WERI-Rb-1 (cell line): ENCODE data around the gene FAM200C.
A peak's percentile ranks its signal among the peaks of the same experiment; 100 is the strongest.

ENCODE experiments used
- DNase-seq: peaks from one replicate; pipeline ENCODE4 v3.0.0-alpha.2; 2020
- H3K27ac ChIP-seq: fragments of 250-450 bp; sonication (Bioruptor Pico); 2 replicates; pipeline ENCODE4 v1.5.1; 2020; ENCODE audit warnings: mild to moderate bottlenecking, moderate library complexity
- H3K27me3 ChIP-seq: fragments of 250-450 bp; sonication (Bioruptor Pico); 2 replicates; pipeline ENCODE4 v1.5.1; 2021; ENCODE audit warnings: mild to moderate bottlenecking, low read depth, moderate library complexity; ENCODE audit not compliant: insufficient read depth, severe bottlenecking
- H3K36me3 ChIP-seq: fragments of 250-450 bp; sonication (Bioruptor Pico); 2 replicates; pipeline ENCODE4 v1.5.1; 2020; ENCODE audit warnings: mild to moderate bottlenecking, moderate library complexity
- H3K4me3 ChIP-seq: 2 replicates; pipeline ENCODE4 v1.5.1; 2011; ENCODE audit warnings: low read depth, mild to moderate bottlenecking, control low read depth, low read length
- H3K9me3 ChIP-seq: fragments of 250-450 bp; sonication (Bioruptor Pico); 2 replicates; pipeline ENCODE4 v1.5.1; 2021; ENCODE audit warnings: mild to moderate bottlenecking, moderate library complexity; ENCODE audit not compliant: severe bottlenecking
- TF ChIP-seq, protein P1 (sequence below): IDR thresholded peaks from 2 replicates; pipeline ENCODE4 v1.5.1; 2011; ENCODE audit warnings: low read depth, mild to moderate bottlenecking, control low read depth, inconsistent platforms, low read length

FAM200C gene

DNA sequence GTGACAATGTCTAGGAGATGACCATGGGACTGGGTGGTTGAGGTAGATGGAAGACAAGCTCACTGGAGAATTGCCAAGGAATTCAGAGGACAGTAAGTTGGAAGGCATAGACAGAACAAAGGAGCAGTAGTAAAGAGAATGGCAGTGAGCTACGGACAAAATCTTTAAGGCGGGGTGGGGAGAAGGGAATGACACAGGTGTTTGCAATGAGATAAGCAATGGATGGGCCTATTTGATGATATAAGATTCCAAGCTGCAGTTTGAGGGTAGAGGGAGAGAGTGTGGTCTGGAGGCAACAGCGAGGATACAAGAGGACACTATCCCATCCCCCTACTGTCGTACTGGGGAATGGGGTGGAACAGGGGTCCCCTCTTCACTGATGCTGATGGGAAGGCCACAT lies 36.2 kb upstream of the FAM200C start:
- no peak overlapping the region for H3K4me3 ChIP-seq
- no peaks in the 10 kb centered on the region for H3K27me3 ChIP-seq
- TF ChIP-seq, protein P1, sequence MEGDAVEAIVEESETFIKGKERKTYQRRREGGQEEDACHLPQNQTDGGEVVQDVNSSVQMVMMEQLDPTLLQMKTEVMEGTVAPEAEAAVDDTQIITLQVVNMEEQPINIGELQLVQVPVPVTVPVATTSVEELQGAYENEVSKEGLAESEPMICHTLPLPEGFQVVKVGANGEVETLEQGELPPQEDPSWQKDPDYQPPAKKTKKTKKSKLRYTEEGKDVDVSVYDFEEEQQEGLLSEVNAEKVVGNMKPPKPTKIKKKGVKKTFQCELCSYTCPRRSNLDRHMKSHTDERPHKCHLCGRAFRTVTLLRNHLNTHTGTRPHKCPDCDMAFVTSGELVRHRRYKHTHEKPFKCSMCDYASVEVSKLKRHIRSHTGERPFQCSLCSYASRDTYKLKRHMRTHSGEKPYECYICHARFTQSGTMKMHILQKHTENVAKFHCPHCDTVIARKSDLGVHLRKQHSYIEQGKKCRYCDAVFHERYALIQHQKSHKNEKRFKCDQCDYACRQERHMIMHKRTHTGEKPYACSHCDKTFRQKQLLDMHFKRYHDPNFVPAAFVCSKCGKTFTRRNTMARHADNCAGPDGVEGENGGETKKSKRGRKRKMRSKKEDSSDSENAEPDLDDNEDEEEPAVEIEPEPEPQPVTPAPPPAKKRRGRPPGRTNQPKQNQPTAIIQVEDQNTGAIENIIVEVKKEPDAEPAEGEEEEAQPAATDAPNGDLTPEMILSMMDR = no peak
- H3K27ac ChIP-seq = no peak overlapping the region
- H3K36me3 ChIP-seq = no peaks in the 10 kb centered on the region; the same call in 1 of the 2 replicates
- H3K9me3 ChIP-seq = no peaks in the 10 kb centered on the region
- no peak for DNase-seq

DNA sequence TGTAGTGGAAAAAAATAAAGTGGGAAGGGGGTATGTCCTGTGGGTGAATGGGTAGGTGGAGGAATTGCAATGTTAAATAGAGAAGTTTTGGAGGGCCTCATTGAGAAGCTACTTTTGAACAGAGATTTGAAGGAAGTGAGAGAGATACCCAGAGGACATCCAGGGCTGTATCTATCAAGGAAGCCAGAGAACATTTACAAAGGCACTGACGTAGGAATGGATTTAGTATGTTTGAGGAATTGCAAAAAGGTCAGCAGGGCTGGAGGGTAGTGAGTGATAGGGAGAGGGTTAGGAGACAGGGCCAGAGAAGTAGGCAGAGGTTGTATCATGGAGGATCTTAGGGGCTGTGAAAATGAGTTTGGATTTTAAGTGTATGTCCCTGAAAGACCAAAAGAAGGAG lies 35.7 kb upstream of the FAM200C start:
- Histone ChIP-seq H3K27me3 (no peaks in the 10 kb centered on the region), H3K36me3 (no peaks in the 10 kb centered on the region; the same call in 1 of the 2 replicates), H3K27ac (no peak overlapping the region), H3K9me3 (no peaks in the 10 kb centered on the region), H3K4me3 (no peak overlapping the region)
- TF ChIP-seq, protein P1 = no peak
- no peak for DNase-seq

DNA sequence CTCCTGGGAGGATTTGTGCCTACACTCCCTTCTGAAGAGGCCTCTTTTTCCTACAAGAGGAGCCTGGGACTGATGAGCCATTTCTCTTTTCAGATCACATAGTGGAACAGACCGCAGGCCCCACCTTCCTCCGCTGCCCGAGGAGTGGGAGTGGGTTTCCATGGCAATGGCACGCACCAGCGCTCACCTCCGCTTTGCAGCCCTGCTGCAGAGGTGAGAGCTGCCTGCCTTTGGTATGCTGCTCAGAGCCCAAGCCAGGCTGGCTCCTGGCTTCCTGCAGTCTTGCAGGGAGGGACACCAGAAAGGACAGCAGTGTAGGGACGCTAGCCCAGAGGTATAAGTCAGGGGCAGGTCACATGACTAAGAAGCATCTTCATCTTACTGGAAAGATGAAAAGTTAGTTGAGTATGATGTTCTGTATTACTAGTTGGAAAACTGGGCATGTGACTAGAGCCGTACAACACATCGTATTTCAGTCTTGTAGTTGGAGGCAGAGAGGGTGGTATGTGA lies 34.2 kb upstream of the FAM200C start:
- no peaks in the 10 kb centered on the region for H3K27me3 ChIP-seq
- peaks cover 5% of the 10 kb centered on the region for H3K36me3 ChIP-seq
- TF ChIP-seq, protein P1 = no peak
- H3K27ac ChIP-seq = no peak overlapping the region
- no peaks in the 10 kb centered on the region for H3K9me3 ChIP-seq
- no peak overlapping the region for H3K4me3 ChIP-seq
- peak; percentile 28 for DNase-seq

DNA sequence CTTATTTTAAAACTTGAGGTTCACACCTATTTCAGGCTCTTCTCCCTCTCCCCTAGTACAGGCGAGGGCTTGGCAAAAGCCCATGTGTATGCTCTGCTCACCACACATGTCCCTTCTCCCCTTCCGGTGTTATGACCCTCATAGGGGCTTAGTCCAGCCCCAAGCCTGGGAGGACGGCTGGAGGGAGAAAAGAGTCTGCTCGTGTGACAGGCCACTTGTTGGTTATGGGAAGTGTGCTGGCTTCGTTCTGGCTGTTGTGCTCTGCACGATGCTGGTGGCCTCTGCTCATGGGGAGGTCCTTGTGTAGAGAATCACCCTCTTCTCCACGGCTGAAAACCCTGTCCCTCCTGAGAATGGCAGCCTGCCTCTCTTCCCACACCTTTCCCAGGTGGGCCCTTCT lies 32.9 kb upstream of the FAM200C start:
- Histone ChIP-seq H3K27ac (no peak overlapping the region), H3K9me3 (no peaks in the 10 kb centered on the region), H3K27me3 (no peaks in the 10 kb centered on the region), H3K36me3 (peaks cover 18% of the 10 kb centered on the region), H3K4me3 (no peak overlapping the region)
- no peak for DNase-seq
- TF ChIP-seq, protein P1 = no peak

DNA sequence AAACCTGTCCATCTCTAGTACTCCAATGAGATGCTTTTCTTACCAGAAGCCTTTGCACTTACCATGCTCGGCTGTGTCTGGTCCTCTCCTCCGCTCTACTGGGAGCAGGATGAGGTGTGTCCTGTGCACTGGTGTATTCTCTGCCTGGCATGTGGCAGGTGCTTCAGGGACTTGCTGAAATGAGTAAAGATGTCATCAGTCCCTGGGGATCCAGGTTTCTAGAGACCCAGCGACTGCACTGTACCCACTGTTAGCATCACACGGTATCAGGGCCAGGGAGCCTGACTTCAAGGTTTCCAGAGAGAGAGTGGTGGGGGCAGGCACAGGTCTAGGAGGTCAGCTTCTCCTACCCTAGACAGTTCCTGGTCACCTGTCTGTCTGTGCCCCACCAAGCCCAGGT lies 32.3 kb upstream of the FAM200C start:
- Histone ChIP-seq H3K9me3 (no peaks in the 10 kb centered on the region), H3K27ac (no peak overlapping the region), H3K27me3 (no peaks in the 10 kb centered on the region), H3K36me3 (peaks cover 24% of the 10 kb centered on the region), H3K4me3 (no peak overlapping the region)
- DNase-seq = no peak
- TF ChIP-seq, protein P1 = no peak

DNA sequence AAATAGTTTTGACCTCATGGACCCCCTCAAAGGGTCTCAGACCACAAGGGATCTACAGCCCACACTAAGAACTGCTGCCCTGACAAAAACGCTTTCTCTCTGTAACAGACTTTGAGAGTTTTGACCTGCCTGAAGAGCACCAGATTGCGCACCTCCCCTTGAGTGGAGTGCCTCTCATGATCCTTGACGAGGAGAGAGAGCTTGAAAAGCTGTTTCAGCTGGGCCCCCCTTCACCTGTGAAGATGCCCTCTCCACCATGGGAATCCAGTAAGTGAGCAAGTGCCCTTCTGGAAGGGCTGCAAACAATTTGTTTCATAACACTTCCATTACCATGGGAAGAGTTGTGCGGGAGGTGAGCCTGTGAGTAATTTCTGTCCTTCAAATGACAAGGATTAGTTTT lies 27.8 kb upstream of the FAM200C start:
- no peak for DNase-seq
- Histone ChIP-seq H3K27me3 (no peaks in the 10 kb centered on the region), H3K36me3 (peaks cover 68% of the 10 kb centered on the region), H3K9me3 (no peaks in the 10 kb centered on the region), H3K27ac (no peak overlapping the region), H3K4me3 (no peak overlapping the region)
- TF ChIP-seq, protein P1 = no peak
